ENCODE data around the gene BCL11B. TPM values are rescaled to one million over a fixed set of nuclear protein-coding genes. Genes with fewer than 3 reads are reported as not detected.

The BCL11B gene
- polyA plus RNA-seq, 1 donor: 0.86 TPM

DNA sequence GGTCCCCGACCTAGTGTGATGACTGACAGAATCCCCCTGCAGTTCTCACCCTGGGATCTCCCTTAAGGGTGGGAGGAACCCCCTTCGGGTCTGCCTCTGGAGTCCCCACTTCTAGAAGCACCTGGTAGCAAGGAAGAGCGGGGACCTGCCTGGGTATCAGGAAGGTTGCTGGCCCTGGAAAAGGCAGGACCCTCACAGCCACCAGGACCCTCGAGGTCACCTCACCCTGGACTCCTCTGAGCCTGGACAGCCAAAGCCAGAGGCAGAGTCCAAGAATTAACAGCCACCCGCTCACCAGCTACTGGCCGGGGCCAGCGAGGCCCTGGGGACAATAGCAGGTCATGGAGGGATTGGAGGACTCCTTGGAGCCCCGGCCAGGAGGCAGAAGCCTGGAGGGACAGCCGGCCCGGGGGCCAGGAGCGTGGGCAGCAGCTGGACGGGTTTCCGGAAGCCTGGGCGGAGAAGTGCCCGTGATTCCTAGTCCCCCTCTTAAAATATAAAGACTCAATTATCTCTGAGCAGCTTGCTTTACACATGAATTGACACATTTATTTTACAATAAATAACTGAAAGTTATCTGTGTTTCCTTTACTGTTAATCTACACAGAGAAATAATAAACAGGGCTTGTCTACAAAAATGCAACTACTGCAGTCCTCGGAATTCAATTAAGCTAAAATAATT, 17.5 kb downstream of the BCL11B start:
- DNase-seq (ENCODE audit: low read depth): no peak

DNA sequence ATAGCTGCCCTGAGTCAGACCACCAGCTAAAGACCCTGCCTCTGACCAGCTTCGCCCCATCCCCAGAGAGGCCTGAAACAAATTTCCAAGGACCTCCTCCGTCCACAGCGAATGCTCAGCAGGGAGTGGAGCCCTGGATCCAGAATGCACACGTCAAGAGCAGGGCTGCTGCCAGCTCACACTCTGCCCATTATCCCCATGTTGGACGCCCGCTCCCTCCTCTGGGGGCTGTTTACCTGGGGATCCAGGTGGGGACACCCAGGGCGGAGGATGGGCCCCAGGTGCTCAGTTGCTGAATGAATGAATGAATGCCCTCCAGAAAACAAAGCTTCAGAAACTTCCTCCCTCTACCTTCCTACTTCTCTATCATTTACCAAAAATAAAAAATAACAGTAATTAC, 18.1 kb downstream of the BCL11B start:
- no peak for DNase-seq (ENCODE audit: low read depth)

DNA sequence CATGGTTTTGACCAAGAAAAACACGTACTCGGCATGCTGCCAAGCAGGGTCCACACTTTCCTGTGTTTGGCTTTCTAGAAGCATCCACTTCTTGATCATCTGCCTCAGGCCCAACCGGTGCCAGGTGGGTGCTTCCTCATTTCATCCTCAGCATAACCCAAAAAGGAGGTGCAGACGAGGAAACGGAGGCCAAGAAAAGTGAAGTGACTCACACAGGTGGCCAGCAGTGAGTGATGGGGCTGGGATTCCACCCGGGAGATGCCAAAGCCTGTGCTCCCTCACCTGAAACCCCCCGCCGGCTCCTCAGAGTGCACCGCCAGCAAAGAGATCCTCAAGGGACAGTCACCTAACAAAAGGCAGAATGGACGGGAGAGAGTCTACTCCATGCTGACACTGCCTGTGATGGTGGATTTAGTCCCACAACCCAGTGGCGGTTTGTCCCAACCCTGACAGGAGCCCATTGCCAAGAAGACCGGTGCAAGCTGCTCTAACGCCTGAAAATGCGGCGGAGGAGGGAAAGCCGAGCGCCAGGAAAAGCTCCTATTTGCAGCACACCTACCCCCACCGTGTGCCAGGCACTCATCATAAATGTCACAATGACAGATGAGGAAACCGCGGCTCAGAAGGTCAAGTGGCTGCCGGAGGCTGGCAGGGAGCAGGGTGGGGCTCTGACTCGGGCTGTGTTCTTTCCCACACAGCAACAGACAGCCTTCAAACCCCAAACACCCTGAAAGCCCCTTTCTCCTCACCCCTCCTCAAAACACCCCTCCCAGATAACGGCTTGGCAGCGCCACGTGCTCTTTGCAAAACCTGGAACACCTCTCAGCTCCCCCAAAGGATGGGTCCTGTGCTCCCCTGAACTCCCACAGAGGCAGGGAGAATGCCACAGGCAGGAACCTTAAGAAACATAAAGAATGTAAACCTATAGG, 18.8 kb downstream of the BCL11B start:
- DNase-seq (ENCODE audit: low read depth): no peak

DNA sequence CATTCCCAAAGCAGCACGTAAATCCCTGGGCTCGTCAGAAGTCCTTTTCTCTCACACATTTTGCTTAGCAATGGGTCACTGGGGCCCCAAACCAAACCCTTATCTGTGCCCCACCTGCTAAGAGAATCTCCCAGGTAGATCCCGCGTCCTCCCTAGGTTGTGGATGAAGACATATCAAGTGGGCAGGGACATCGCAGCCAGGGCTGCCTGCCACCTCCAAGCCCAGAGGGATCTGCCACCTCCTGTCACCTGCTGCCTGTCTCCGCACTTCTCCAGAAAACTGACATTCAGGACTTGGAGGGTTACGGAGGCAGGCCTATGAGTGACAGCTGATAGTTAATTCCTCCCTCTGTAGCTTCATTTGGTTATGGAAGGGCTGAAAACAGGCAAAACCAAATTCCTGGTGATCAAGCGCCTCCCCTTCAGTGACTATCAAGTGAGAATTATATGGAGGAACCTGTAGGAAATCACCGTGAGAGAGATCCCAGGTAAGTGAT, 19.5 kb downstream of the BCL11B start:
- no peak for DNase-seq (ENCODE audit: low read depth)

DNA sequence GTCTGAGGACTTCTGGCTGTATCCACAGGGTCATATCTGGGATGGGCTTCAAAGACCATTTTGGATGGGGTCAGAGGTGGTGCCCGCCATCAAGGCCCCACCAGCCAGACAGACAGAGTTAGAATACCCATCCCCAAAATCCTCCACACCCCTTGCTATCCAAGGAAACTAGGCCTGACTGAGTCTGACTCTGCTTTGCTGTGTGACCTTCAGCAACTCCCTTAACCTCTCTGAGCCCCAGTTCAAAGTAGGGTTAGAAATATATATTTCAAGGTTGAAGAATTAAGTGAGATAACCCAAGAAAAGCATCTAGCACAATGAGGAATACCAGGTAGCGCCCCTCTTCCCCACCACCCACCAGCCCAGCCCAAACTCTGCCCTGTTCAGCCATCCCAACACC, 20.3 kb downstream of the BCL11B start:
- no peak for DNase-seq (ENCODE audit: low read depth)

DNA sequence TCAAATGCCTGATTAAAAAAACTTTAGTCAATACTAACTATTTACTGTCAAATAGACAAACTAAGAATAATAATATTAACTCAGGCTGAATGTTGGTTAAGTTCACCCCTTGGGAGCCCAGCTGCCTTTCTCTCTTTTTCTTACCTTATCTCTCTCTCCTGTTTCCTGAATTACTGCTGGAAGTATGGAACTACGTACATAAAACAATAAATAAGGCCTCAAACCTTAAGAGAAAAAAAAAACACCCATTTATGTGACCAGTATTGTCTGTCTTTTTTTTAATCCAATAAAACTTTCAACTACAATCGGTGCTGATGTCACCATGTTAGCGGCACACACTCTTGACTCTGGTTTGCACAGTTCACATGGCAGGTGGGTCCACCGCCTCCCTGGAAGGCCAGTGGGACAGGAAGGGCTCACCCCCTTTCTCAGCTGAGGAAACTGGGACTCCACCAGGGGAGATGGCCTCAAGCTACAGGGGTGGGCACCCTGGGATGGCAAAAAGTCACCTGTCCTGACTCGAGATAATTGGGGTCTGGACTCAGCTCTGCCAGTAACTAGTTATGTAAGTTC, 21.3 kb downstream of the BCL11B start:
- DNase-seq (ENCODE audit: low read depth): no peak

DNA sequence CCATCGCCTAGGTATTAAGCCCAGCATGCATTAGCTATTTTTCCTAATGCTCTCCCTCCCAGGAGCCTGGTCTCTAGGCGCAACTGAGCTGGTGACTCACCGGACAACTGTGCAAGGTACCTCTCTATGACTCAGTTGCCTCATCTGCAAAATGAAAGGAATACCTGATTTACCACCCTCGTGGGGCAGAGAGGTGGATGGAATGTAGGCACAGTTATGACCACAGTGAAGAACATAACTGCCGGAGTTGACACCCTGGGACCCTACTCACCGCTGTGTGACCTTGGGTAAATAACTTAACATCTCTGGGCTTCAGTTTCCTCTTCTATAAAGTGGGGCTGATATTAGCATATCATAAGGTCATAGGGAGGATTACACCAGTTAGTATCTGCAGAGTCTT, 22.6 kb downstream of the BCL11B start:
- DNase-seq (ENCODE audit: low read depth): no peak

DNA sequence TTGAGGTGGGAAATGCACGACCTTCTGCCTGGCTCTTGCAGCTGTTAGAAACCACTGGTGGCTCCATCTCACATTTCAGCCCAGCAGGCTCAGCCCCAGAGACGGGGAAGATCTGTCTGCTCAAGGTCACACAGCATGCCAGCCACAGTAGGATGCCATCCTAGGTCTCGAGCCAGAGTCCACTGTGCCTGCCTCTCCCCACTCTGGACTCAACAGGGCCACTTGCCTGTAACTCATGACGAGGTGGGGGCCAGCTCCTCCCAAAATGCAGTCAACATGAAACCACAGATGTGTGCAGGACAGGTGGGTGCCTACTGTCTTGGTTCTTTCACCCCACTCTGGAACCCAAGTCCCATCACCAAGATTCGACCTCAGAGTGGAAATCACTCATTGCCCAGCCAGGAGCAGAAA, 23.2 kb downstream of the BCL11B start:
- DNase-seq (ENCODE audit: low read depth): no peak

DNA sequence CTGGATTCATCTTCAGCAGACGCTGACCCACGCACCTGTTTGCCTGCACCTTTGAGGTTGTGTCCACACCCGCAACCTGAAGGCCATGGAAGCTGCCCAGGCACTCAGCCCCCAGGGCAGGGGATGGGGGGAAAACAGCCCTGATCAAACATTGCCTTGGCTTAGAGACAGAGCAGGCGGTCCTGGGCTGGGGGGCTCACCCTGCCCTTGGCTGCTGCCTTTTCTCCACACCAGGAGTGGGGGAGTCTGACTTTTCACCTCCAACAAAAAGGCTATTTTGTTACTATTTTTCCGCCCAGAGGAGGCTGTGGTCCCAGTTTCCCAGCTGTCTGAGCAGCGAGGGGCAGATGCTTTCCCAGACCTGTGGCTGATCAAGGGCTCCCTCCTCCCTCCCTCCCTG, 24.2 kb downstream of the BCL11B start:
- DNase-seq (ENCODE audit: low read depth): no peak

DNA sequence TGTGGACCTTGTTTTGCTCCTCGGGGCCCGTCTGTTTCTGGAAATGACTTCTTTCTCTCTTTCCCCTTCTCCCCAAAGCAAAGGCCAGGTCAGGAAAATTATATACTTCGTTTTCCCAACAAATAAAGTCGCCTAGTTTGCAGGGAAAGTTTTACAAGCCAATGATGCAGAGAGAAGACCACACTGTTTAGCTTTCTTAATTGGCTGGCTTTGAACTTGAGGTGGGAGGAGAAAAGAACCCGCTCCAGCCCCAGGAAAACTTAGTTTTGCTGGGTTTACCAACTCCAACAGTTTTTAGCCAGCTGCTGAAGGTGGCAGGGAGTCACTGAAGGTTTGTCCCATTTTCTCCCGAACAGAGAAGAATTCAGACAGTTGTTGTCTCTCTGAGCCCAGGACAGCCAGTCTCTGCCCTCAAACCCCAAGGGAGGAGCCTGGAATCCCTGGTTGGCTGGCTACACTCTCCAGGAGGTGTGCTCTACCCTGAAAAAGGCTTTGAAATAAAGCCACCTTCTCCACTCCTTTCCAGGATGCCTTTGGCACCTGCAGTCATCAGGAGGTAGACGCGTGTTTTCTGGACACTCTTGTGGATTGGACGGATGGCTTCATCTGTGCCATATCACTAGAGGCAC, 24.8 kb downstream of the BCL11B start:
- DNase-seq (ENCODE audit: low read depth): no peak

DNA sequence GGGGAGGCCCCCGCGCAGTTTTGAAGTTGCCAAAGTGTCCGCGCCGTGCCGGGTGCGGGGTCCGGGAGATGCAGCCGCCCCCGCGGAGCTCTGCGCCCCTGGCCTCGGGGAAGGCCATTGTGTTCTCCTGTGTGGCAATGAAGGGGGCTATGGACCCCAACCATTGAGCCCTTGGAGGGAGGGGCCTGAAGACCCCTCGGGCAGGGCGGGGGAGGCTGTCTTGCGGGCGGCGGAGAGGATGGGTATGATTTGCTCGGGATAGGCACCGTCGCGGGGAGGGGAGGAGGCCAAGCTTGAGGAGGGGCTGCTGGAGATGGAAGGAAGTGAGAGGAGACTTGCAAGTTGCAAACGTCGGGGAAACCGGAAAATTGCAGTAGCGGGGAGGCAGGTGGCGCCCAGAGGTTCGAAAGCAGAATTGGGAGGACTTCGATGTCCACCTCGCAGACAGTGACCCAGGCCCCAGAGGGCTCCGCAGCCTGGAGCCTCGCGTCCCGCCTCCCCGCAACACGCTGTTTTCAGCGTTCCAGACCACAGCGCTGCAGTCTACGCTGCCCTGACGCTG, 25.4 kb downstream of the BCL11B start:
- no peak for DNase-seq (ENCODE audit: low read depth)

DNA sequence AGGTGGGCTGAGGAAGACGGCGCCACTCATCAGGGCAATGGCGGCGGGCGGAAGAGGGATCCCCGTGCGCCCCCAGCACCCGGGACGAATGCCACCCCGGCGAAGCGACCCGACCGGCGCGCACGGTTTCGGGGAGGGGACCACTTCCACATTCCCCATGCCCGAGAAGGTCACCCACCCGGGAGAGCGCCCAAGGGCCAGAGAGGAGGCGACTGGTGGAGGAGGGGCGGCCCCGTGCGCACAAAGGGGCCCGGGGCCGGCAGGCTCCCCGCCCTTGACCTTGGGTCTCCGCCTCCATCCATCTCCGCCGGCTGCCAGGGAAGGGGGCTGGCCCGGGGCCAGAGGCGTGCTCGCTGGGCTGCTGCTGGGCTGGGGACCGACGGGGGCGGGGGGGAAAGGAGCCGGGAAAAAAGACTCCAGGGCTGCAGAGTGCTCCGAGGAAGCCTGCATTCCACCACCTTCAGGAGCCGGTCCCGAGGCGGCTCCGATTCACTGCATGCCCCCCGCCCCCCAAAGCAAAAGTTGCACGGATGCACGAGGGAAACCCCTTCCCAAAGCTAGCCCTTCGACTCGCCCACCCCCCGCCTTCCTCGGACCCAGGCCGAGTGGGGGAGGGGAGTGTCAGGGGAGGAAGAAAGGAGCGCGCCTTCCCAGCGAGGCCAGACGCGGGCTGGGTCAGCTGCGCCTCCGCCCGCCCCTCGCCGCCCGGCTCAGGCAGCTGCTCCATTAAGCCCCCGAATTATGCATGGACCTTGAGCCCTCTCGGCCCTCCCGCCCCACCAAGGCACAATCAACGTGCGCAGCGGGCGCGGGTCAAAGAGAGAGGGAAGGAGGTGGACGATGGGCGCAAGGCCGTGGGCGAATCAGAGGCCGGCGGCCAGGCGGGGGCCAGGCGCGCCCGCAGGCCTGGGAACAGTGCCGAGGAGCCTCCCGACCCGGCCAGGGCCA, 26.2 kb downstream of the BCL11B start:
- no peak for DNase-seq (ENCODE audit: low read depth)

DNA sequence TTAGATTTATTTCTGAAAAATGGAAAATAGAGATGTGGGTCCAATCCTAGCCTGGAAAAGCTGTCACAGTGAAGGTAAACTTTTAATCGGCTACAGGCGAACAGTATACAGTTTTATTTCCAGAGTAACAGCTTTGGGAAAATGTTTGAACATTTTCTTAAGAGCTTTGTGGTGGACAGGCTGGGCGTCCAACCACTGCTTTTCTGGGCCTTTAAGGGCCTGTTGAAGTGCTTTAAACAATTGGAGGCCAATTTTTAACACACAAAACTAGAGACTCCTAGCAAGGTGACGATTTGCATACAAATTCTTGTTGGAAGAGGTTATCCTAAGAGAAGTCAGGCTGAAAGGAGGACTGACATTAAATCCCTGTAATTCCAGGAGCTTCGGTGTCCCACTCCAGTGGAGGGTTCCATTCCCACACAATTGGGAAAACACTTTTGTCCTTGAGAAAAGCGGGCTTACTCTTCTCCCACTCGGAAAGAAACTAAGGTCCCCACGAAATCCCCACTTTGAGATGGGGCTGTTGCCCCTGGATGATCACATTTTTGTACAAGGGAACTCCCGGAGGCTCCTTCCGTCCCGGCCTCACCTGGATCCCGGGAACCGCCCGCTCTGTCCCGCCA, 26.9 kb downstream of the BCL11B start:
- no peak for DNase-seq (ENCODE audit: low read depth)

DNA sequence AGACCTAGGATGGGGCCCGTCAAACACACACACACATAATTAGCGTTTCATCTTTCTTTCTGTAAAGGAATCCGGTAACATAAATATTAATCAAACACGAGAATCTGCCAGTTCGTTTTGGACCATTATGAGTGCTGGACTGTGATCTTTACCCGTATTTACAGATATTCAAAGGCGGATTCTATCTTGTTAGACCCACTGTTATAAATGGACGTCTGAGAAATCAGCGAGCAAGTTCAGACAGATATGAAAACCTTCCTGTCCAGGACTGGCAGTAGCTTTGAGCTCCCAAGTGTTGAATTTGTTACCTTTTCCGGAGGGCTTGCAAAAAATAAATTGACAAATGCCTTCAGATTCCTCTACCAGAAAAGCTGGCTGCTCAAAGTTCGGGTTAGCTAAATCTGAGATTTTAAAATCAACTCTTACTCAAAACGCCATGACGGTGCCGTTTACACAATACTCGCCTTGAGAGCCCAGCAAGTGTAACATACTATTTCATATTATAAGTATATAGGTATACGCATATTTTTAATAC, 27.6 kb downstream of the BCL11B start:
- no peak for DNase-seq (ENCODE audit: low read depth)

DNA sequence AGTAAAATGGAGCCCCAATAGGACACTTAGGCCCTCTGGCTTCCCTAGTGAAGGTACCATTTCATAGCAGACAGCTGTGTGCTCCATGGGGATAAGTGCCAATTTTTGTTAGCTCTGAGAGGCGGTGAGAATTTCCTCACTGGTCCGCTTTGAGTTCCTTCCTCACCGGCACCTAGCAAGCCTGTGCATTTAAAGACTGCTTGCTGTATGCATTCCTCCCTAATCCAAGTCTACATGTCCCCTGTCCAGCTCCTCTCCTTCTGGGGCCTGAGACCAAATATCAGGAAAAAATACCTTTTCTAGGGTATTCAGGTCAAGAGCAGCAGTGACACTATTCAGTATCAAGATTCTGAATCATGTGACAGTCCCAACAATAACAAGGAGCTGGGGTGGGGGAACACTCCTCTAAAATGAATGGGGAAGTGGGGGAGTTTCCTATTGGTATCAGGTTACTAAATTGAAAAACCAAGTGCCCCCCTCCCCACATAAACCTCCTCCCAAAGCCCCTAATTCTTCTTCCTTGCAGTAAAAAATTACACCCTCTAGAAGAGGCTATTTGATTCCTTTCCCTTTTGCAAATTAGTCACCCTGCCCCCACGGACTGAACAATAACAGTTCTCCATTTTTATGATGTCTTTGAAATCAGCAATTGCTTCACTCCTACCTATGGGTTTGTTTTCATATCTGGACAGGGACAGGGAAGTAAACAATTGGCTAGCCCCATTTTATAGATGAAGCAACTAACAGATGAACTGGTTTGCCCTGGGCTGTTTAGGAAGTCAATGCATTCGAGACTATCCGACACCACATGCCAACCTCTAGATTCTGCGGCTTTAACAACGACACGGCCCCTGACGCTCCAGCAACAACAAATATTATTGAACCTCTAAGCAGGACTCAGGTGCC, 28.9 kb downstream of the BCL11B start:
- no peak for DNase-seq (ENCODE audit: low read depth)

DNA sequence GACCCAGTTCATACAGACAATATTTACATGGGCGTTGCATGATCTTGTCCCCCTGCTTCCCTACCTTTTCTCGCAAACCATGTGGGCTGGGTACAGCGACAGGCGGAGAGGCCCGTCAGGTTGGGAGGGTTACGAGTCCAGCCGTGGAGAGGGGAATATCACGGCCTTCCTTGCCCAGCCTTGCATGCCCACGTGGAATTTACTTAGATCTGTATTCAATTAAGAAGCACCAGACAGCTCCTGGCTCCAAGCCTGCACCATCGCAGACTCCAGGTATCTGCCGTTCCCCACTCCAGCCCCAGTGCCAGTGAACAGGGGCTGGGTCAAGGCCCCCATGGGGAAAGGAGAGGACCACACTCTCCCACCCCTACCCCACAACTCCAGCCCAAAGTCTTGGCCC, 29.8 kb downstream of the BCL11B start:
- no peak for DNase-seq (ENCODE audit: low read depth)

DNA sequence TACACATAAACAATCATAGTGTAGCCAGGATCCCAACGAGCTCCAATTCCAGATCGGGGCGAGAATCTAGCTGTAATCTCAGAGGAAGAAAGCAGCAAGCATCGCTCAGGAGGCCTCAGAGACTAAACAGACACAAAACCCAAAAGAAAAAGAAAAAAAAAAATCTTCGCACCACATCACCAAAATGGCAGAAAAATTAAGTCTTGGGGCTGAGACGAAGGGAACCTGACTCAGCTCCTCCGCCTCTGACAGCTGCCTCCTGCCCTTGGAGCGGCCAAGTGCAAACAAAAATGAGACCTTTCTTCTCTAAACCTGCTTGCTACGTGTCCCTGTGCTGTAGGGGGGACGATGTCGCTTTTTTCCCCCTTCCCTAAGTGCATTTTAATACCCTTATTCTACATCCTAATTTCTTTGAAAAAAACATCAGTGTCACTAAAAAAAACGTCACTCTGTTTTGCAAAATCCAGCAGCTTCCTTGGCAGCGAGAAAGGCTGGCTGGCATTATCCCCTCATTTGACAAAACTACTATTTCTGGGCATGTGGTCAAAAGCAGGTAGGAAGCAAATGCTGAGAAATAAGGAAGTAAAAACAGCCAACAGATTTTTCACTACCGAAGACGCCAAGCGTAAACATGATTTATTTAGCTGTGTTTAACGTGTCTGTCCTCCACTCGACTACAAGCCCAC, 30.5 kb downstream of the BCL11B start:
- no peak for DNase-seq (ENCODE audit: low read depth)

DNA sequence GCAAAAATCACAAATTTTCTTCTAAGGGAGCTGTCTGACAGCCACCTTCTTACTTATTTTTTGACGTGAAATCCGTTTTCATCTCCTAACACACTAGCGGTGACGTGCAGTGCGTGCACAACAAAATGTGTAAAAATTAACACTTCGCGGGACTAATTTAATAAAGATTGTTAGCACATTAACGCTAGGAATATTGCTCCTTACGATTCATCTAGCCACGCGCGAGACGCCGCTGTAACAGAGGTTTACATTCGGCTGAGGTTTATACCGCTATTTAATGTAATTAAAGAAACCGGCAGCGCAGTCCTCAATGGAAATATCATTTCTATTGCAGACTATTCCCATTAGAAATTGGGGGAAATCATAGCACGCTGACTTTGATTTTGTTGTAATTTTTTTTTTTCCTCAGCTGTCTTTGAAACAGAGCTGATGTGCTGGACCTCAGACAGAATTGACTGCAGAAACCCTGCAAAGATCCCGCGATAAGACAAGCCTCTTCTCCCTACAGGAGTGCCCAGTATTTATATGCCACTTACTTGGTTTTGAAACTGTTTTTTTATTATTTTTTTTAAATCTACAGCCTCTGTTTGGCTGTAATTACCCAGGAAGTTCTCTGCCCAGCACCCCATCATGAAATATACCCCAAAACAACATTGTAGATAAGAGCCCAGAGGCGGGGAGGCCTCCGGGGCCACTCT, 31.2 kb downstream of the BCL11B start:
- DNase-seq (ENCODE audit: low read depth): no peak

Measured in forelimb muscle (tissue), 1 donor.